ENCODE data around the gene SLC36A1.
A peak's percentile ranks its signal among the peaks of the same experiment; 100 is the strongest.
"Not testable (repeated sequence)": the region's sequence is repeated elsewhere in the genome, so short reads cannot be mapped to it uniquely, and the experiment has no call there.

The SLC36A1 gene

GRCh38 chr5:151447174-151448037, at the start of gene SLC36A1:
Gene SLC36A1 (plus strand): TSS chr5:151447603. CDS start chr5:151458793, 11,190 bp downstream.
- peaks cover 31 to 54% of the 10 kb centered on the region in 2 donors for H3K4me1 Mint-ChIP-seq
- H3K27me3 Mint-ChIP-seq: peaks cover 13 to 22% of the 10 kb centered on the region in 2 donors
- H3K36me3 Mint-ChIP-seq: peaks cover 6 to 9% of the 10 kb centered on the region in 2 donors
- ATAC-seq (replicated peaks): peak; percentile 70 to 77
- DNase-seq: peak; percentile 92
- peak within 1 kb of the TSS; percentile 95 to 98 for H3K4me3 Mint-ChIP-seq
- H3K27ac Mint-ChIP-seq: peak within 1 kb of the TSS; percentile 96
- no peaks in the 10 kb centered on the region for H3K9me3 Mint-ChIP-seq

DNA sequence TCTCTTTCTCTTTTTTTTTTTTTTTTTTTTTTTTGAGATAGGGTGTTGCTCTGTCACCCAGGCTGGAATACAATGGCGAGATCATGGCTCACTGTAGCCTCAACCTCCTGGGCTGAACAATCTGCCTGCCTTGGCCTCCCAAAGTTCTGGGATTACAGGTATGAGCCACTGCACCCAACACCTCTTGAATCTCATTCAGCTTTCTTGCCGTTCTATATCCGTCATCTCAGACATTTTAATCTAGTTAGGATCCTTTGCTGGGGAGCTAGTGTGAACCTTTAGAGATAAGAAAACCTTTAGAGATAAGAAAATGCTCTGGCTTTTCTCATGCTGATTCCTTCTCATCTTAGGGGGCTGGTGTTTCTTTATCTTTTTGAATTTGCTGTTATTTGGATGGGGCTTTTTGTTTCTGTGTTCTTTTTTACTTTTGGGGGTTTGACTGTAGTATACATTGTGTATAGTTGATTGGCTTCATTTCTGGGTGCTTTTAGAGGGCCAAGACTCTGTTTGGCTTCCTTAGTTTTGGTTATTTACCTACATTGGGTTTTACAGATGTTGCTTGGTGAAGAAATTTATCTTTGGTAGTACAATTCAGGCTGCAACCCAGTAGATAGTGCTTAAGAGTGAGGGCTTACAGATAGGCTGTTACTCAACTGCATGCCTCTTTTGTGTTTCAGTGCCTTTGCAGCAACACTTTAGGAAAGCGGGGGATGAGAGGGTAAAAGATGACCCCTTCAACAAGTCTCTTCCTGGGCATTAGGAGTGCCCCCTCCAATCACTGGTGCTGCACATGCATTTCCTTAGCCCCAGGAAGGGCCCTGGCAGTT, 41.9 kb upstream of the SLC36A1 start:
- peaks cover 0 to 3% of the 10 kb centered on the region in 2 donors for H3K4me1 Mint-ChIP-seq
- H3K4me3 Mint-ChIP-seq: no peak overlapping the region
- ATAC-seq (replicated peaks) (no peak), DNase-seq (no peak)
- H3K27me3 Mint-ChIP-seq: peaks cover 31 to 62% of the 10 kb centered on the region in 2 donors
- peaks cover 0 to 13% of the 10 kb centered on the region in 2 donors for H3K9me3 Mint-ChIP-seq
- no peak overlapping the region for H3K27ac Mint-ChIP-seq
- no peaks in the 10 kb centered on the region for H3K36me3 Mint-ChIP-seq

DNA sequence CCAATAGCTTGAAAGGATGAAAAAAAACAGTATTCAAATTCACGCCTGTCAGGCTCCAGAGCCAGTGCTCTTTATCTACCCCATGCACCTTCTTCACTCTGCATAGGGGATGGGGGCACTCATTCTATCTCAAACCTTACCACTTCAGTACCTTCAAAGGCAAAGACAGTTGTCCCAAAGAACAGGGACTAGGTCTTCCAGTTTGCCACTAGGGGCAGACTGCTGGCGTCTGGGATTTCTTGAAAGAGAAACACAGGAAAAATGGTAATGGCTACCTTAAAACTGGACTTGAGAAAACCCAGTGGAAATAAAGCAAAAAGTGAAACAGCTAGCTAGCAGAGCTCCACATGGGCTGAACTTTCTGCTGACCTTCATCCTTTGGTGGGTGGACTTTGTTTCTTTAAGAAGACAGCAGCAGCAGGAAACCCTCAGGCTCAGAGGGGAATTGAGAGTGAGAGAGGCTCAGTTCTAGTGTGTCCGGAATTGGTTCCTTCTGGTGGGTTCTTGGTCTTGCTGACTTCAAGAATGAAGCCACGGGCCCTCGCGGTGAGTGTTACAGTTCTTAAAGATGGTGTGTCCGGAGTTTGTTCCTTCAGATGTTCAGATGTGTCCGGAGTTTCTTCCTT, 41.0 kb upstream of the SLC36A1 start:
- ATAC-seq (replicated peaks) (peak; percentile 31 to 58), DNase-seq (no peak)
- Mint-ChIP-seq H3K4me1 (peaks cover 0 to 3% of the 10 kb centered on the region in 2 donors), H3K4me3 (no peak overlapping the region), H3K27ac (no peak overlapping the region), H3K27me3 (peaks cover 26 to 56% of the 10 kb centered on the region in 2 donors), H3K36me3 (no peaks in the 10 kb centered on the region), H3K9me3 (peaks cover 0 to 7% of the 10 kb centered on the region in 2 donors)

DNA sequence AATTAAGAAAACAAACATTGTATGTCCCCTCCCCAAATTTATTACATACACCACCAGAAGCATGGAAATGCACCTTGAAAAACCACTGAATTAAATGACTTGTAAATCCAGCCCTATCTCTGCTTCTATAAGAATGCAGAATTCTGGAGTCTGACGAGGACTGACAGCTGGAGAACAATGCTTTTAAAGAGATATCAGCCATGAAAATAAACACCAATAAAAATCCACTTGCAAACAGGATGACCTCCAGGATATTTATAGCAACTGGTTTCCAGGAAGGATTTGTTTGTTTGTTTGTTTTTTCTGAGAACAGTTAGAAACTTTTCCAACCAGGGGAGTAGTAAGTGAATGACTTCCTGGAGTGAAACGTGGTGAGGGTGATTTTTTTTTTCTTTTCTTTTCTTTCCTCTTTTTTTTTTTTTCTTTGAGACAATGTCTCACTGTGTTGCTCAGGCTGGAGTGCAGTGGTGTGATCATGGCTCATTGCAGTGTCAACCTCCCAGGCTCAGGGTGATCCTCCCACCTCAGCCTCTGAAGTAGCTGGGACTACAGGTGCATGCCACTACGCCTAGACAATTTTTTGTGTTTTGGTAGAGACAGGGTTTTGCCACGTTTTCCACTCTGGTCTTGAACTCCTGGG, 38.7 kb upstream of the SLC36A1 start:
- ATAC-seq (replicated peaks) (no peak), DNase-seq (no peak)
- Mint-ChIP-seq H3K4me3 (no peak overlapping the region), H3K9me3 (peaks cover 0 to 2% of the 10 kb centered on the region in 2 donors), H3K27me3 (peaks cover 11 to 51% of the 10 kb centered on the region in 2 donors), H3K36me3 (no peaks in the 10 kb centered on the region), H3K4me1 (peaks cover 0 to 3% of the 10 kb centered on the region in 2 donors), H3K27ac (no peak overlapping the region)

GRCh38 chr5:151413800-151414199, 33.6 kb upstream of the SLC36A1 start:
- Mint-ChIP-seq H3K36me3 (peaks cover 0 to 18% of the 10 kb centered on the region in 2 donors), H3K4me1 (no peaks in the 10 kb centered on the region), H3K27me3 (peaks cover 8 to 36% of the 10 kb centered on the region in 2 donors), H3K9me3 (peaks cover 5 to 16% of the 10 kb centered on the region in 2 donors), H3K27ac (no peak overlapping the region), H3K4me3 (no peak overlapping the region)
- ATAC-seq (replicated peaks) (no peak), DNase-seq (no peak)

DNA sequence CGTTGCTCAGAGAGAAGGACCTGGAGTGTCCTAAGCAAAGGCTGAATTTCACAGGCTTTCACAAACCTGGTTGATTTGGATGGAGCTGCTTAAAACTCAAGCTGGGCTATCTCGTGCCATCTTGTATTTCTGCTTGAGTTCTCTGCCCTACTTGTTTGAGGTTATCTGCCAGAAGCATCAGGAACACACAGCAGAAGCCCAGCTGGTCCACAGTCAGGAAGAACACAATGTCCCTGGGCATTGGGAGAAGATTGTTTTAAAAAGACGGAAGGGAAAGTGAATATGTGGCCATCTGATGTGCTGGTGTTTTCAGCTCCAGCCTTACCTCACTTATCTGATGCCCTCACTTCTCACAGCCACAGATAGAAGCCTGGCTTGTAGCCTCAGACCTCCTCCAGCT, 32.9 kb upstream of the SLC36A1 start:
- H3K4me1 Mint-ChIP-seq: no peaks in the 10 kb centered on the region
- ATAC-seq (replicated peaks) (no peak), DNase-seq (no peak)

DNA sequence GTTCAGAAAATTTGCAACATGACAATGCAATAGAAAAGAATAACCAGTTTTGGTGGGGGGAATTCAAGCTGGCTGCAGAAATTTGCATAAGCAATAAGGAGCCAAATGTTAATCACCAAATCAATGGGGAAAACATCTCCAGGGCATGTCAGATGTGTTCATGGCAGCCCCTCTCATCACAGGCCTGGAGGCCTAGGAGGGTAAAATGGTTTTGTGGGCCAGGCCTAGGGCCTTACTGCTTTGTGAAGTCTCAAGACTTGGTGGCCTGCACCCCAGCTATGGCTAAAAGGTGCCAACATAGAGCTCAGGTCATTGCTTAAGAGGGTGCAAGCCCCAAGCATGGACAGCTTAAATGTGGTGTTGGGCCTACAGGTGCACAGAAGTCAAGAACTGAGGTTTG, 29.7 kb upstream of the SLC36A1 start:
- no peak overlapping the region for H3K4me3 Mint-ChIP-seq
- H3K27me3 Mint-ChIP-seq: peaks cover 21 to 33% of the 10 kb centered on the region in 2 donors
- H3K9me3 Mint-ChIP-seq: peaks cover 10 to 22% of the 10 kb centered on the region in 2 donors
- peaks cover 0 to 18% of the 10 kb centered on the region in 2 donors for H3K36me3 Mint-ChIP-seq
- ATAC-seq (replicated peaks) (no peak), DNase-seq (no peak)
- H3K4me1 Mint-ChIP-seq: no peaks in the 10 kb centered on the region
- no peak overlapping the region for H3K27ac Mint-ChIP-seq

More for the DNA sequence above, 32.9 kb upstream of the SLC36A1 start:
- Mint-ChIP-seq H3K36me3 (peaks cover 0 to 18% of the 10 kb centered on the region in 2 donors), H3K27me3 (peaks cover 8 to 28% of the 10 kb centered on the region in 2 donors), H3K4me3 (no peak overlapping the region), H3K27ac (no peak overlapping the region), H3K9me3 (peaks cover 10 to 21% of the 10 kb centered on the region in 2 donors)

GRCh38 chr5:151420127-151420526, 27.3 kb upstream of the SLC36A1 start:
- Mint-ChIP-seq H3K9me3 (peaks cover 10 to 22% of the 10 kb centered on the region in 2 donors), H3K4me3 (no peak overlapping the region), H3K4me1 (no peaks in the 10 kb centered on the region), H3K27ac (no peak overlapping the region), H3K36me3 (peaks cover 0 to 18% of the 10 kb centered on the region in 2 donors), H3K27me3 (peaks cover 26 to 46% of the 10 kb centered on the region in 2 donors)
- DNase-seq (no peak), ATAC-seq (replicated peaks) (no peak)

GRCh38 chr5:151424892-151425523, 22.4 kb upstream of the SLC36A1 start:
- Mint-ChIP-seq H3K9me3 (peaks cover 0 to 2% of the 10 kb centered on the region in 2 donors), H3K27ac (no peak overlapping the region), H3K36me3 (no peaks in the 10 kb centered on the region), H3K27me3 (peaks cover 26 to 44% of the 10 kb centered on the region in 2 donors), H3K4me1 (peaks cover 14 to 24% of the 10 kb centered on the region in 2 donors), H3K4me3 (no peak overlapping the region)
- no peak for DNase-seq
- no peak for ATAC-seq (replicated peaks)

DNA sequence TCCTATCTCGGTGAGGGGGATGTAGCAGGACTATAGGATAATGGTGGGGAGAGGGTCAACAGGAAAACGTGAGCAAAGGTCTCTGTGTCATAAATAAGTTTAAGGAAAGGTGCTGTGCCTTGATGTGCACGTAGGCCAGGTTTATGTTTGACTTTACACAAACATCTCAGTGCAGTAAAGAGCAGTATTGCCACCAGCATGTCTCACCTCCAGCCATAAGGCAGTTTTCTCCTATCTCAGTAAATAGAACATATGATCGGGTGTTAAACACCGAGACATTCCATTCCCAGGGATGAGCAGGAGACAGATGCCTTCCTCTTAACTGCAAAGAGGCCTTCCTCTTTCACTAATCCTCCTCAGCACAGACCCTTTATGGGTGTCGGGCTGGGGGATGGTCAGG, 21.1 kb upstream of the SLC36A1 start:
- not testable (repeated sequence) for H3K36me3 Mint-ChIP-seq; ATAC-seq (replicated peaks); DNase-seq; H3K4me3 Mint-ChIP-seq; H3K9me3 Mint-ChIP-seq; H3K27ac Mint-ChIP-seq
- H3K27me3 Mint-ChIP-seq: peaks cover 25 to 49% of the 10 kb centered on the region in 2 donors
- H3K4me1 Mint-ChIP-seq: peaks cover 14 to 24% of the 10 kb centered on the region in 2 donors

GRCh38 chr5:151427258-151427657, 20.1 kb upstream of the SLC36A1 start:
- no peak overlapping the region for H3K4me3 Mint-ChIP-seq
- H3K27me3 Mint-ChIP-seq: peaks cover 18 to 42% of the 10 kb centered on the region in 2 donors
- DNase-seq (peak; percentile 76), ATAC-seq (replicated peaks) (peak; percentile 98 to 99)
- no peaks in the 10 kb centered on the region for H3K9me3 Mint-ChIP-seq
- no peaks in the 10 kb centered on the region for H3K36me3 Mint-ChIP-seq
- H3K27ac Mint-ChIP-seq: peak overlapping the region; percentile 72
- H3K4me1 Mint-ChIP-seq: peaks cover 14 to 24% of the 10 kb centered on the region in 2 donors

GRCh38 chr5:151430731-151431130, 16.7 kb upstream of the SLC36A1 start:
- DNase-seq (no peak), ATAC-seq (replicated peaks) (no peak)
- Mint-ChIP-seq H3K9me3 (no peaks in the 10 kb centered on the region), H3K4me1 (peaks cover 16 to 24% of the 10 kb centered on the region in 2 donors), H3K4me3 (no peak overlapping the region), H3K27ac (peak overlapping the region; percentile 20), H3K36me3 (no peaks in the 10 kb centered on the region), H3K27me3 (peaks cover 16 to 31% of the 10 kb centered on the region in 2 donors)

GRCh38 chr5:151431666-151432065, 15.7 kb upstream of the SLC36A1 start:
- Mint-ChIP-seq H3K4me3 (no peak overlapping the region), H3K4me1 (peaks cover 11 to 17% of the 10 kb centered on the region in 2 donors), H3K27me3 (peaks cover 19 to 26% of the 10 kb centered on the region in 2 donors), H3K36me3 (no peaks in the 10 kb centered on the region), H3K9me3 (no peaks in the 10 kb centered on the region), H3K27ac (no peak overlapping the region)
- DNase-seq: no peak
- no peak for ATAC-seq (replicated peaks)
